ENCODE data around the gene CIAO2B.
"Not testable (repeated sequence)": the region's sequence is repeated elsewhere in the genome, so short reads cannot be mapped to it uniquely, and the experiment has no call there.

The CIAO2B gene

DNA sequence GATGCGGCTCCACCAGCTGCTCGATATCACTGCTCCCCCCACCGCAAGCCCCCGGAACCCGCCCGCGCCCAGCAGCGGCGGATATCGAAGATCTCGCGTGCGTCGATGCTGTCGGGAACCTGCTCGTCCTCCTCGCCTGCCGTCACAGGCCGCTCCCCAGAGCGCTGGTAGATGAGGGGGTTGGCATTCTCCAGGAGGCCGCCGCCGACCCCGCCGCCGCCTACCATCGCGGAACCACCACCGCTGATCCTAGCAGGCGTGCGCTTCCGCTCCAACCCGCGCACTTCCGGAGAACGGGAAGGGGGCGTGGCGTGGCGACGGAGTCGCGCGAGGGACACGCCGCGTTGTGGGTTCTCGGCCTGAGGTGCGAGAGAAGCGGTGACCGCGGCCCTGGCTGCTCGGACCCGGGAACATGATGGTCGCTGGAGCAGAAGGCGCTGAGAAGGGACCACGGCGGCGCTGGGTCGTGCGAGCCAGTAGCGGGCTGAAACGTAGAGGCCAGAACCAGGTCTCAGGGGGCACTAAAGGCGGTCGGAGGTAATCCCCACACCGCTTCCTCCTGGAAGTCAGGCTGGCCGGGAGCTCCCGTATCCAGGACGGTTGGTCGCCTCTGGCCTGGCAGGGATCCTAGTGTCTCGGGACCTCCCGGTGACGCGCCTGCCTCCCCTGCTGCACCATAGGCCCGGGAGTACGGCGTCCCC, at the start of gene CIAO2B:
TSS of gene CIAO2B (minus strand) at position 265 of the 701 bp plus-strand sequence. CDS start at position 227, 38 bp downstream.
- DNase-seq (ENCODE audit: low read depth in 2 of 2, low spot score in 1 of 2), result peak; percentile 73 to 76

DNA sequence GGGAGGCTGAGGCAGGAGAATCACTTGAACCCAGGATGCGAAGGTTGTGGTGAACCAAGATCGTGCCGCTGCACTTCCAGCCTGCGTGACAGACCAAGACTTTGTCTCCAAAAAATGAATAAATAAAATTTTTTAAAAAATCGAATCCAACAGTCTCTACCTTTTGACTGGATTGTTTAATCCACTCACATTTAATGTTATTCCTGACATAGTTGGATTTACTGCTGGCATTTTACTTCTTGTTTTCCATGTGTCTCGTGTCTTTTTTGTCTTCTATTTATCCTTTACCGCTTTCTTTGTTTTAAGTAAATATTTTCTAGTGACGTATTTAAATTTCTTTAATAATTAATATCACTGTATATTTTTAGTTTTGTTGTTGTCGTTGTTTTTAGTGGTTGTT, 48.8 kb upstream of the CIAO2B start:
- no peak for DNase-seq (ENCODE audit: low read depth in 2 of 2, low spot score in 1 of 2)

- no peak for DNase-seq (ENCODE audit: low read depth in 2 of 2, low spot score in 1 of 2)
Measured at GRCh38 chr16:66979011-66979717, 45.0 kb upstream of the CIAO2B start.

- peak; percentile 83 to 88 for DNase-seq (ENCODE audit: low read depth in 2 of 2, low spot score in 1 of 2)
Measured at GRCh38 chr16:66977341-66978113, 43.3 kb upstream of the CIAO2B start.

DNA sequence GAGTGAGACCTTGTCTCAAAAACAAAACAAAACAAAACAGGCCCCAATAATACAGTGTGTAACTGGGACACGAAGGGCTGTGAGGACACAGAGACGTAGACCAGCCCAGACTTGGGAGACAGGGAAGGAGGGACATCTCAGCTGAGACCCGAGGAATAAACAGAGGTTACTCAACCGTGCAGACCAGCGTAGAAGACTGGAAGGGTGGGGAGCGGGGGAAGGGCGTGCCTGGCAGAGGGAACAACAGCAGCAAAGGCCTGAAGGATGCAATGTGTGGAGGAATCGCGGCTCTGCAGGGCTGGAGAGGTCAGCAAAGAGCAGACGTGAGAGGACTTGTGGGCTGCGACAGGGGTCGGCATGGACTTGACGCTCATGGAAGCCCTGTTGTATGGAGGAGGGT, 42.5 kb upstream of the CIAO2B start:
- no peak for DNase-seq (ENCODE audit: low read depth in 2 of 2, low spot score in 1 of 2)

GRCh38 chr16:66975302-66975893, 41.2 kb upstream of the CIAO2B start:
- DNase-seq (ENCODE audit: low read depth in 2 of 2, low spot score in 1 of 2), result no peak

DNA sequence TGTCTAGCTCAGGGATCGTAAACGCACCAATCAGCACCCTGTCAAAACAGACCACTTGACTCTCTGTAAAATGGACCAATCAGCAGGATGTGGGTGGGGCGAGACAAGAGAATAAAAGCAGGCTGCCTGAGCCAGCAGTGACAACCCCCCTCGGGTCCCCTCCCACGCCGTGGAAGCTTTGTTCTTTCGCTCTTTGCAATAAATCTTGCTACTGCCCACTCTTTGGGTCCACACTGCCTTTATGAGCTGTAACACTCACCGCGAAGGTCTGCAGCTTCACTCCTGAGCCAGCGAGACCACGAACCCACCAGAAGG, 40.7 kb upstream of the CIAO2B start:
- DNase-seq (ENCODE audit: low read depth in 2 of 2, low spot score in 1 of 2), result not testable (repeated sequence)

DNA sequence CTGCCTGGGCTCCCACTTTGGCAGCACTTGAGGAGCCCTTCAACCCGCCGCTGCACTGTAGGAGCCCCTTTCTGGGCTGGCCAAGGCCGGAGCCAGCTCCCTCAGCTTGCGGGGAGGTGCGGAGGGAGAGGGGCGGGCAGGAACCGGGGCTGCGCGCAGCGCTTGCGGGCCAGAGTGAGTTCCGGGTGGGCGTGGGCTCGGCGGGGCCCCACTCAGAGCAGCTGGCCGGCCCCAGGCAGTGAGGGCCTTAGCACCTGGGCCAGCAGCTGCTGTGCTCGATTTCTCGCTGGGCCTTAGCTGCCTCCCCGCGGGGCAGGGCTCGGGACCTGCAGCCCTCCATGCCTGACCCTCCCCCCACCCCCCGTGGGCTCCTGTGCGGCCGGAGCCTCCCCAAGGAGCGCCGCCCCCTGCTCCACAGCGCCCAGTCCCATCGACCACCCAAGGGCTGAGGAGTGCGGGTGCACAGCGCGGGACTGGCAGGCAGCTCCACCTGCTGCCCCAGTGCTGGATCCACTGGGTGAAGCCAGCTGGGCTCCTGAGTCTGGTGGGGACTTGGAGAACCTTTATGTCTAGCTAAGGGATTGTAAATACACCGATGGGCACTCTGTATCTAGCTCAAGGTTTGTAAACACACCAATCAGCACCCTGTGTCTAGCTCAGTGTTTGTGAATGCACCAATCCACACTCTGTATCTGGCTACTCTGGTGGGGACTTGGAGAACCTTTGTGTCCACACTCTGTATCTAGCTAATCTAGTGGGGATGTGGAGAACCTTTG, 40.1 kb upstream of the CIAO2B start:
- not testable (repeated sequence) for DNase-seq (ENCODE audit: low read depth in 2 of 2, low spot score in 1 of 2)

GRCh38 chr16:66973716-66974115, 39.5 kb upstream of the CIAO2B start:
- no peak for DNase-seq (ENCODE audit: low read depth in 2 of 2, low spot score in 1 of 2)

DNA sequence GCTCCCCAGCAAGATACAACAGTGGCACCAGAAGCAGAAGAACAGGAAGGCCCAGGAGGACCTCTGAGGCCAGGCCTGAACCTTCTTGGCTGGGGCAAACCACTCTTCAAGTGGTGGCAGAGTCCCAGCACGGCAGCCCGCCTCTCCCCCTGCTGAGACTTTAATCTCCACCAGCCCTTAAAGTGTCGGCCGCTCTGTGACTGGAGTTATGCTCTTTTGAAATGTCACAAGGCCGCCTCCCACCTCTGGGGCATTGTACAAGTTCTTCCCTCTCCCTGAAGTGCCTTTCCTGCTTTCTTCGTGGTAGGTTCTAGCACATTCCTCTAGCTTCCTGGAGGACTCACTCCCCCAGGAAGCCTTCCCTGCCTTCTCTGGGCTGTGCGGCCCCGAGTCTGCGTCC, 38.8 kb upstream of the CIAO2B start:
- no peak for DNase-seq (ENCODE audit: low read depth in 2 of 2, low spot score in 1 of 2)

DNA sequence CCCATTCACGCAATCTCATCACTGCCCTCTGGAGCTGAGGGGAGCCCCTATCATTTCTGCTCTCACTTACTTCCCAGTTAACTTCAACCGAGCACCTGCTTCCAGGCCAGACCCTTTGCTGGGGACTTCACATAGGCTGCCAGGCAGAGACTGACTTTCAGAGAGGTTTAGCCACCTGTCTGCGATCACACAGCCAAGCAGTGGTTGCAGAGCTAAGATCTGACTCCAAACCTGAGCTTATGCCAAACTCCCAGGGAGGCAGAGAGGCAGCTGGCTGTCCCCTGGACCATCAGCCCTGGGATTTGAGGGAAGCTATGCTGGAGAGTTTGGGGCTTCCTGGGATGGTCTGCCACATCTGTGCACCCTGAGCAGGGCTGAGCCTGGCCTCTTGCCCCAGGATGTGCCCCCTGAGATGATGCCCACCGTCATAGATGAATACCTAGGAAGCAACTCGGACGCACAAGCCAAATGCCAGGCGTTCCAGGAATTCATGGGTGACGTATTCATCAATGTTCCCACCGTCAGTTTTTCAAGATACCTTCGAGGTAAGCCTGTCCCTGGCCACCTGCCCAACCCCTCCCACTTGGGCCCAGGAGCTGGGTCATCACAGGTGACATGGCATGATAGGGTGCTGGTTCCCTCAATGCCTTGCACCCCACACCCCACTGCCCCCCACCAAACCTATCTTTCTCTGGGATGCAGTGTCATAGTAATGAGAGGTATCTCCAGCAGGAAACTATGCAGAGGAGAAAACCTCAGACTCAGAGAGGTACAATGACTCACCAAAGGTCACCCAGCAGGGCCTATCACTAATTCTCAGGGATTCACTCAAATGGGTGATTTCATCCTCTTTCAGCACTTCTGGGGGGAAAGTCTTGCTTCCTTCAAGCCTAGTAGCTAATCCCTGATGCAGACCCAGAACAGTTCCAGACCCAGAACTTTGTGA, 36.8 kb upstream of the CIAO2B start:
- no peak for DNase-seq (ENCODE audit: low read depth in 2 of 2, low spot score in 1 of 2)

DNA sequence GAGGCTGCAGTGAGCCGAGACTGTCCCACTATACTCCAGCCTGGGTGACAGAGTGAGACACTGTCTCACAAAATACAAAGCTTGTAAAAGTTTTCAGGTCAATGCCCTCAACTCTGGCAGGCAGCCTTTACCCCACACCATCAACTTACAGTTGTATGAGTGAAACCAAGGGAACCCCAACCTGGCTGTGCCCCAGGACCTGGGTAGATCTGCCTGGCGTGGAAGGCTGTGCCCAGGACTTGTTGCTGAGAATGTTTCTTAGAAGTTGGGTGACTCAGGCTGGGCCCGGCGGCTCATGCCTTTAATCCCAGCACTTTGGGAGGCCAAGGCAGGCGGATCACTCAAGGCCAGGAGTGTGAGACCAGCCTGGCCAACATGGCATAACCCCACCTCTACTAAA, 34.6 kb upstream of the CIAO2B start:
- DNase-seq (ENCODE audit: low read depth in 2 of 2, low spot score in 1 of 2), result no peak

- no peak for DNase-seq (ENCODE audit: low read depth in 2 of 2, low spot score in 1 of 2)
Measured at GRCh38 chr16:66964049-66964448, 29.8 kb upstream of the CIAO2B start.

GRCh38 chr16:66961914-66962313, 27.7 kb upstream of the CIAO2B start:
- DNase-seq (ENCODE audit: low read depth in 2 of 2, low spot score in 1 of 2), result no peak

DNA sequence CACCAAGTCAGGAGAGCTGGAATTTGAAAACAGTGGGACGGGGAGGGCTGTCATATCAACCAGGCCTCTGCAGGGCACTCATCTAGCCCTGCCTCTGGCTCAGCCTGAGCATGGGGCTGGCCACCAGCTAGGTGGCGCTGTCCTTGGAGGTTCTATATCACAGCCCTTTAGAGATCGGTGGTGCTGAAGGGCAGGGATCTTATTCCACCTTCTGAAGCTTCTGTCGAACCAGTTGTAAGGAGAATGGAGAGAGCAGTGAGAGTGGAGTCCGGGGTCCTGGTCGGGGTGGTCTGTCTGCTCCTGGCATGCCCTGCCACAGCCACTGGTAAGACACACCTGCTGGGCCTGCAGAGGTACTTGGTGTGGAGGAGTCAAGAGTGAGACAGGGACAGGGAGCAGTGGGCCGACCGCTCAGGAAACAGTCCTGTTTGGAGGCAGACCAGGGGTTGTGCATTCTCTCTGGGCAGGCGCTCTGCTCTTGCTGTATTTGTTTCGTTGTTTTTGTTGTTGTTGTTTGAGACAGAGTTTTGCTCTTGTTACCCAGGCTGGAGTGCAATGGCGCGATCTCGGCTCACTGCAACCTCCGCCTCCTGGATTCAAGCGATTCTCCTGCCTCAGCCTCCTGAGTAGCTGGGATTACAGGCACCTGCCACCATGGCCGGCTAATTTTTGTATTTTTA, 27.0 kb upstream of the CIAO2B start, which contains the start of gene CES3:
TSS of gene CES3 (plus strand) at position 202 of the 680 bp plus-strand sequence. CDS start at position 244, 42 bp downstream.
- DNase-seq (ENCODE audit: low read depth in 2 of 2, low spot score in 1 of 2), result peak in 1 of 2 donors; percentile 29

- no peak for DNase-seq (ENCODE audit: low read depth in 2 of 2, low spot score in 1 of 2)
Measured at GRCh38 chr16:66960270-66960669, 26.1 kb upstream of the CIAO2B start.

DNA sequence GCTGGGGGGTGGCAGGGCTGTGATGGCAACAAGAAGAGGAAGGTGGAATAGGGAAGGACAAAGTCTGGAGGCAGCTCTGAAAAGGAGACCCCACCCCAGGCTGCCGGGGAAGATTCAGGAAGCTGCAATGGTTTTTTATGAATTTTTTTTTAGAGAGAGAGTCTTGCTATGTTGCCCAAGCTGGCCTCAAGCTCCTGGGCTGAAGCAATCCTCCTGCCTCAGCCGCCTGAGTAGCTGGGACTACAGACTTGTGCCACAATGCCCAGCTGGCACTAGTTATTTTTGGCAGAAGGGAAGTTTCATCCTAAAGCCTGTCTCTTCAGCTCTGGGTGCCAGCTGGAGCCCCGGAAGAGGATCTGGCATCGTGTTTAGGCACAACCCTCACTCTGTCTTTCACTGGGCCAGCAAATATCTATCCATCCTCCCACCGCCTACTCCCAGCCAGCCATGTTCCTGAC, 25.5 kb upstream of the CIAO2B start:
- DNase-seq (ENCODE audit: low read depth in 2 of 2, low spot score in 1 of 2), result no peak

GRCh38 chr16:66958857-66959703, 24.9 kb upstream of the CIAO2B start:
- DNase-seq (ENCODE audit: low read depth in 2 of 2, low spot score in 1 of 2), result no peak

Measured in stimulated activated CD8-positive, alpha-beta memory T cell treated with anti-CD3 and anti-CD28 coated beads, Interleukin-4, amount 100 ng/mL, for 1 hour (primary cell).